Breast epithelium (tissue), 3 donors: ENCODE measurements around the gene SGO1.

Experiments used
- POLR2A ChIP-seq: fragments of 450-650 bp; IDR thresholded peaks from one replicate; pipeline ENCODE4 v1.6.1; 2016; ENCODE audit warnings: antibody characterized with exemption, mild to moderate bottlenecking, moderate library complexity
- POLR2AphosphoS5 ChIP-seq, 3 donors: sonication (generic); formaldehyde crosslinking; IDR thresholded peaks; one replicate each; pipeline ENCODE4 v1.6.1; 2017; ENCODE audit warnings: antibody characterized with exemption in 3 of 3
- TF ChIP-seq, protein P1 (sequence below), 3 donors: fragments of 450-650 bp; IDR thresholded peaks; one replicate each; pipeline ENCODE4 v1.5.1; 2016 to 2017; ENCODE audit warnings: antibody characterized with exemption in 3 of 3, mild to moderate bottlenecking in 3 of 3, moderate library complexity in 3 of 3

DNA sequence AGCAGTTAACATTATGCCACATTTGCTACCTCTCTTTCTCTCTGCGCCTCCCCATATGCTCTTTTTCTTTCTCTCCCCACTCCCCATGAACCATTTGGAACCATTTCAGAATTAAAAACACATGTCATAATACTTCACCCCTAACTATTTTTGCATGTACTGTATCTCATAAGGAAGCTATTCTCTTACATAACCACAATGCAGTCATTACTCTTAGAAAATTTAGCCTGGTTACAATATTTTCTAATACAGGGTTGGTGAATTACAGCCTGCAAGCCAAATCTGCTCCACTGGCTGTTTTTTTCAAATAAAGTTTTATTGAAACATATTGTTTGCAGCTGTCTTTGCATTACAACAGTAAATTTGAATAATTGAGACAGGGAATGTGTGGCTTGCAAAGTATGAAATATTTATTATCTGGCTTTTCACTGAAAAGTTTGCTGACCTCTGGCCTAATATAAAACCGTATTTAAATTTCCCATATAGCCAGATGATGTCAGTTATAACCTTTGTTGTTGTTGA is 62.8 kb downstream of the SGO1 start:
- TF ChIP-seq, protein P1, sequence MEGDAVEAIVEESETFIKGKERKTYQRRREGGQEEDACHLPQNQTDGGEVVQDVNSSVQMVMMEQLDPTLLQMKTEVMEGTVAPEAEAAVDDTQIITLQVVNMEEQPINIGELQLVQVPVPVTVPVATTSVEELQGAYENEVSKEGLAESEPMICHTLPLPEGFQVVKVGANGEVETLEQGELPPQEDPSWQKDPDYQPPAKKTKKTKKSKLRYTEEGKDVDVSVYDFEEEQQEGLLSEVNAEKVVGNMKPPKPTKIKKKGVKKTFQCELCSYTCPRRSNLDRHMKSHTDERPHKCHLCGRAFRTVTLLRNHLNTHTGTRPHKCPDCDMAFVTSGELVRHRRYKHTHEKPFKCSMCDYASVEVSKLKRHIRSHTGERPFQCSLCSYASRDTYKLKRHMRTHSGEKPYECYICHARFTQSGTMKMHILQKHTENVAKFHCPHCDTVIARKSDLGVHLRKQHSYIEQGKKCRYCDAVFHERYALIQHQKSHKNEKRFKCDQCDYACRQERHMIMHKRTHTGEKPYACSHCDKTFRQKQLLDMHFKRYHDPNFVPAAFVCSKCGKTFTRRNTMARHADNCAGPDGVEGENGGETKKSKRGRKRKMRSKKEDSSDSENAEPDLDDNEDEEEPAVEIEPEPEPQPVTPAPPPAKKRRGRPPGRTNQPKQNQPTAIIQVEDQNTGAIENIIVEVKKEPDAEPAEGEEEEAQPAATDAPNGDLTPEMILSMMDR (IDR thresholded peaks at IDR 0.05) = no peak
- TF ChIP-seq POLR2A (no peak), POLR2AphosphoS5 (IDR thresholded peaks at IDR 0.05) (no peak)
